Upper lobe of right lung (tissue), 1 donor: ENCODE measurements around the gene NDUFB10. TPM values are rescaled to one million over a fixed set of nuclear protein-coding genes. Genes with fewer than 3 reads are reported as not detected.
A peak's percentile ranks its signal among the peaks of the same experiment; 100 is the strongest.

Experiments used
- ATAC-seq: fragments of 200-7000 bp; cut with Tn5 transposase; one replicate; pipeline ENCODE4 v1.9.1; 2020; ENCODE audit warnings: mild to moderate bottlenecking, moderate library complexity
- DNase-seq: peaks from one replicate; pipeline ENCODE4 v3.0.0-alpha.2; 2020
- H3K27ac ChIP-seq: fragments of 200-600 bp; one replicate; pipeline ENCODE4 v1.8.0; 2022
- H3K27me3 ChIP-seq: fragments of 200-600 bp; one replicate; pipeline ENCODE4 v1.8.0; 2022; ENCODE audit warnings: mild to moderate bottlenecking
- H3K36me3 ChIP-seq: fragments of 200-600 bp; one replicate; pipeline ENCODE4 v1.8.0; 2022
- H3K4me1 ChIP-seq: fragments of 200-600 bp; one replicate; pipeline ENCODE4 v1.8.0; 2022
- H3K4me3 ChIP-seq: fragments of 200-600 bp; one replicate; pipeline ENCODE4 v1.8.0; 2022; ENCODE audit warnings: mild to moderate bottlenecking
- H3K9me3 ChIP-seq: fragments of 200-600 bp; one replicate; pipeline ENCODE4 v1.8.0; 2022
- intact Hi-C: fragments of 100-400 bp; cut with DNase I; formaldehyde crosslinking; loops from one replicate; pipeline ENCODE4 v1.11.0; 2022
- total RNA-seq: library from RNA; stranded (reverse); fragmentation: NEBNext Ultra II Directional; extraction: Animal tissue kit (Norgen Biotek cat#: 25700); gene quantifications from one replicate; pipeline ENCODE4 v1.2.1, GENCODE V29; 2021
- TF ChIP-seq, protein P1 (sequence below): fragments of 200-600 bp; IDR thresholded peaks from one replicate; pipeline ENCODE4 v1.8.0; 2022; ENCODE audit warnings: antibody characterized with exemption
- donor health status: DM: no; HTN: yes; CAD: no; lungs with severe emphysema.

NDUFB10 gene
- total RNA-seq, 1 donor from 2014 or later: 86.7 TPM

DNA sequence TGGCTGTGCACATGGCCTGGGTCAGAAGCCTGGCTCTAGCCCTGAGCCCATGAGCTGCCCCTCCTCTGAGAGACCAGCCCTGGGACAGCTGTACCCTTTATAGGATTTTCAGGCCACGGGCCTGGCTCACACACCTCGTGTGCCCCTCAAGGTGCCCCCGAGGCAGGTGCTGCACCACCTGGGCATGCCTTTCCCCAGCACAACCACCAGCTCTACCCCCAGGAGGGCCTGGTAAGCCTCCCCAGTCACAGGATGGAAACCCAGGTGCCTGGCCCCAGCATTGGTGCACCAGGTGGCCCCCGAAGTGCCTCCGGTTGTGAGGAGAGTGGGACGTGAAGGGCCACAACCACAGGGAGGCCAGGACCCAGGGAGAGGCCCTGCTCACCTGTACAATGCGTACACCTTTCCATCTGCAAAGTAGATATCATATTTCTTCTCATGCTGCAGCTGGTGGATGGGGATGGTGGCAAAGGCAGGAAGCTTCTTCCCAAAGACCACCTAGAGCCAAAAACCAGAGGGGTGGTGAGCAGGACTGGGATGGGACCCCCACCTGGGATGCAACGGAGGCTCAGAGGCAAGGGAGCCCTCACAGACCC is 44.0 kb downstream of the NDUFB10 start:
- no peak overlapping the region for H3K4me3 ChIP-seq
- H3K27me3 ChIP-seq: no peaks in the 10 kb centered on the region
- DNase-seq (no peak), ATAC-seq (no peak)
- peaks cover 48% of the 10 kb centered on the region for H3K4me1 ChIP-seq
- TF ChIP-seq, protein P1, sequence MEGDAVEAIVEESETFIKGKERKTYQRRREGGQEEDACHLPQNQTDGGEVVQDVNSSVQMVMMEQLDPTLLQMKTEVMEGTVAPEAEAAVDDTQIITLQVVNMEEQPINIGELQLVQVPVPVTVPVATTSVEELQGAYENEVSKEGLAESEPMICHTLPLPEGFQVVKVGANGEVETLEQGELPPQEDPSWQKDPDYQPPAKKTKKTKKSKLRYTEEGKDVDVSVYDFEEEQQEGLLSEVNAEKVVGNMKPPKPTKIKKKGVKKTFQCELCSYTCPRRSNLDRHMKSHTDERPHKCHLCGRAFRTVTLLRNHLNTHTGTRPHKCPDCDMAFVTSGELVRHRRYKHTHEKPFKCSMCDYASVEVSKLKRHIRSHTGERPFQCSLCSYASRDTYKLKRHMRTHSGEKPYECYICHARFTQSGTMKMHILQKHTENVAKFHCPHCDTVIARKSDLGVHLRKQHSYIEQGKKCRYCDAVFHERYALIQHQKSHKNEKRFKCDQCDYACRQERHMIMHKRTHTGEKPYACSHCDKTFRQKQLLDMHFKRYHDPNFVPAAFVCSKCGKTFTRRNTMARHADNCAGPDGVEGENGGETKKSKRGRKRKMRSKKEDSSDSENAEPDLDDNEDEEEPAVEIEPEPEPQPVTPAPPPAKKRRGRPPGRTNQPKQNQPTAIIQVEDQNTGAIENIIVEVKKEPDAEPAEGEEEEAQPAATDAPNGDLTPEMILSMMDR: no peak
- intact Hi-C loops: no loop called here
- peaks cover 51% of the 10 kb centered on the region for H3K36me3 ChIP-seq
- no peak overlapping the region for H3K27ac ChIP-seq
- H3K9me3 ChIP-seq: no peaks in the 10 kb centered on the region

DNA sequence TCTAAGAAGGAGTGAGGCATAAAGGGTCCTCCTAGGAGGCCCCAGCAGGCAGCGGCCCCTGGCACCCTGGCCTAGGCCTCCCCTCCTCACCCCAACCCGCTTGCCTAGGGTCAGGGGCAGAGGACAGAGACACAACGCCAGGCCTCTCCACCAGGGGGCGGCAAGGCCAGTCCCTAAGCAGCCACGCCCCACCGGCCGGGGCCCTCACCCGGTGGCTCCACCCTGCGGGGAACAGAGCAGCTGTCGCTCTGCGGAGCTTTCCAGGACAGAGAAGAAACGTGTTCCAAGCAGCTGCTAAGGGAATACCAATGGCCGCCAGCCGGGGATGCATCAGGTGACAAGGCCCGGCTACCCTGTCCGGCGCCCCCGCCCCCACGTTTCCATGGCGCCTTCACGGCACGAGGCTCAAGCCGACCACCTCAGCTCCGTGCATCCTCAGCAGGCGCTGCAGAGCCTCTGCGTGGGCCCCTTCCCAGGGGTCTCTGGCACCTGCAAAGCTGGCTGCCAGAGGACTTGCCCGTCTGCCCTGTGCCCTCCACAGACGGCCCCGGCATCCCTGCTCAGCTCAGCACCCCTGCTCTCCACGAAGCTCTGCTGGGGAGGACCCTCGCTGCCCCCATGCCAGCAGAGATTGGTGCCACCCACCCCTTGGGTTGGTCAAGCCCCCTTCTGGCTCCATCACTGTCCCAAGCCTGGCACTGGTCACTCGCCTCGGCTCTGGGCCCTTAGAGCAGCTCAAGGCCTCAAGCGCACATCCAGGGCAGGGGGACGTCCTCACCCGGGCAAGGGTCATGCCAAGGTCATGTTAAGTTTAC is 44.7 kb downstream of the NDUFB10 start:
- DNase-seq (peak; percentile 95), ATAC-seq (peak; percentile 90)
- peaks cover 52% of the 10 kb centered on the region for H3K4me1 ChIP-seq
- no peaks in the 10 kb centered on the region for H3K27me3 ChIP-seq
- intact Hi-C loops: no loop called here
- no peak overlapping the region for H3K27ac ChIP-seq
- TF ChIP-seq, protein P1: peak; percentile 94
- H3K9me3 ChIP-seq: no peaks in the 10 kb centered on the region
- H3K36me3 ChIP-seq: peaks cover 44% of the 10 kb centered on the region
- H3K4me3 ChIP-seq: no peak overlapping the region

DNA sequence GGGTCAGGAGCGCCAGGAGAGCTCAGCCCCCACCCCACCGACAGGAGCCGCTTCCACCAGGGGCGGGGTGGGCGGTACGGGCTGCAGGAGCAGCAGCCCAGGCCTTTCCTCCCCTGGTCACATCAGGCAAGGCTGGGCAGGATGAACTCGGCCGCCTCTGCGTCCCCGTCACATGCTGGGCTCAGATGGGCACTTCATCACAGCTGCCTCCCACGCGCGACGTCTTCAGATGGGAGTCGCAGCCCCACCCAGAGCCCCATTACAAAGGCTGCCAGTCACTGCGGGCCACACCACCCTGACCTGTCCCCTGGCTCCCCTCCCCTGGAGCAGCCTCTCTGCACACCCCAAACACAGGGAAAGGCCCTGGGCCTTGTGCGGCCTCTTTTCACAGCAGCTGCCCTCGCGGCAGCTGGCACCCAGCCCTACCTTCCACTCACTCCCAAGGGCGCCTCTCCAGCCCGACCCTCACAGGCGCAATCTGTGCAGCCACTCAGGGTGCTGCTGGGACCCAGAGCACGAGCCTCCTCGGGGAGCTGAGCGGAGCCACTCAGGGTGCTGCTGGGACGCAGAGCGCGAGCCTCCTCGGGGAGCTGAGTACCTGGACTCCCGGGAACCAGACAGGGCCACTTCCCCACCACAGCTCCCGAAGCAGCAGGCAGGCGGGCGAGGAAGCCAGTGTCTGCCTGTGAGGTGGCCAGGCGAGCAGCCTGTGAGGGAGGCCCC is 45.6 kb downstream of the NDUFB10 start:
- TF ChIP-seq, protein P1: no peak
- Histone ChIP-seq H3K4me3 (no peak overlapping the region), H3K36me3 (peaks cover 35% of the 10 kb centered on the region), H3K27me3 (no peaks in the 10 kb centered on the region), H3K27ac (no peak overlapping the region), H3K9me3 (no peaks in the 10 kb centered on the region), H3K4me1 (peaks cover 52% of the 10 kb centered on the region)
- ATAC-seq (no peak), DNase-seq (no peak)
- intact Hi-C loops: no loop called here

DNA sequence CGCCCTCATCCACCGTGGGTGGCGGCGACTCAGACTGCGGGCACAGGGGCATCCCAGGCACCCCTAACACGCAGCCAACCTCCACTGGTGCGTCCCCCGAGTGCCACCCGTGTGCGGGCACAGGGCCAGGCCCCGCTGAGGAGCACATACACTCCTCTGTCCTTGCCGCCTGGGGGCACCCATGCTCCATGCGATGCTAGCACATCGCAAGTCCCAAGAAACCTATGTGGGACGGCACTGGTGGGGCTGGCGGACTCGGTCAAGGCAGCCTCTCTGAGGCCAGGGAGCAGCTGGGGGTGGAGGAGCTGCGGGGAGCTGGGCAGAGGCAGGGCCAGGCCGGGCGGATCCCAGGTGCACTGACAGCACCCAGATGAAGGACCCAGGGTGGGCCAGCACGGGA is 46.3 kb downstream of the NDUFB10 start:
- Histone ChIP-seq H3K27ac (no peak overlapping the region), H3K9me3 (no peaks in the 10 kb centered on the region), H3K36me3 (peaks cover 28% of the 10 kb centered on the region), H3K4me1 (peaks cover 59% of the 10 kb centered on the region), H3K27me3 (no peaks in the 10 kb centered on the region), H3K4me3 (no peak overlapping the region)
- DNase-seq (peak; percentile 74), ATAC-seq (no peak)
- TF ChIP-seq, protein P1: peak; percentile 26
- intact Hi-C loops: no loop called here

DNA sequence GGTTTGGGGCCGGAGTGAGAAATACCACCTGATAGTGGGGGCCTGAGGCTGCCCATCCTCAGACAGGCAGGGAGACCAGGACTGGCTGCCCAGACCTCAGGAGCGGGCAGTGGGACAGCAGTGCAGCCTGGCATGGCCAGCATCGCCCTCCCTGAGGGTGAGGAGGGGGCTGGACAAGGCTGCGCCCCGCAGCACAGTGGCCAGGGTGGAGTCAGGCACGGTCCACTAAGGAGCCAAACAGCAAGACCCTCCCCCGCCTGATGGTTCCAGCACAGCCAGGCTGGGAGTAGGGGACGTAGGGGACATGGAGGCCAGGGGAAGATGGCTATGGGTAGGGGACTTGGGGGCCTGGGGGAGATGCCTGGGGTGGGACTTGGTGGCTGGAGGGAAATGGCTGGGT is 47.0 kb downstream of the NDUFB10 start:
- no peak for DNase-seq
- intact Hi-C loops: no loop called here
- Histone ChIP-seq H3K27me3 (no peaks in the 10 kb centered on the region), H3K4me1 (peaks cover 60% of the 10 kb centered on the region), H3K4me3 (no peak overlapping the region), H3K27ac (no peak overlapping the region), H3K9me3 (no peaks in the 10 kb centered on the region), H3K36me3 (peaks cover 22% of the 10 kb centered on the region)
- TF ChIP-seq, protein P1: no peak
- ATAC-seq: no peak
